ENCODE measurements around the gene TINAG. TPM values are rescaled to one million over a fixed set of nuclear protein-coding genes. Genes with fewer than 3 reads are reported as not detected.

The TINAG gene
- total and polyA plus RNA-seq, 2 donors = 0.11 TPM; not detected in 1

- no peak overlapping the region for H3K27ac ChIP-seq (ENCODE audit: low read depth in 1 of 2, low read length in 1 of 2)
- H3K9me3 ChIP-seq (ENCODE audit: control insufficient read depth in 2 of 2, insufficient read depth in 1 of 2, low read length in 1 of 2) = no peaks in the 10 kb centered on the region
- no peak overlapping the region for H3K4me3 ChIP-seq (ENCODE audit: low read length in 2 of 2)
- no peaks in the 10 kb centered on the region for H3K36me3 ChIP-seq (ENCODE audit: control insufficient read depth in 2 of 2, insufficient read depth in 2 of 2, low read length in 1 of 2)
- no peaks in the 10 kb centered on the region for H3K27me3 ChIP-seq (ENCODE audit: control insufficient read depth in 2 of 2, insufficient read depth in 1 of 2, low read length in 1 of 2)
- no peaks in the 10 kb centered on the region for H3K4me1 ChIP-seq (ENCODE audit: control insufficient read depth in 2 of 2, insufficient read depth in 2 of 2, low read length in 2 of 2)
- DNase-seq (ENCODE audit: low read depth in 6 of 9, low spot score in 9 of 9) = no peak
- 64% methylated on average over 2 of the region's 2 CpGs for WGBS
Measured at GRCh38 chr6:54335871-54336270, 27.6 kb downstream of the TINAG start.

- no peaks in the 10 kb centered on the region for H3K4me1 ChIP-seq (ENCODE audit: control insufficient read depth in 2 of 2, insufficient read depth in 2 of 2, low read length in 2 of 2)
- no peak for DNase-seq (ENCODE audit: low read depth in 6 of 9, low spot score in 9 of 9)
- no peak overlapping the region for H3K4me3 ChIP-seq (ENCODE audit: low read length in 2 of 2)
- over 99% methylated on average over 2 of the region's 2 CpGs for WGBS
- no peaks in the 10 kb centered on the region for H3K9me3 ChIP-seq (ENCODE audit: control insufficient read depth in 2 of 2, insufficient read depth in 1 of 2, low read length in 1 of 2)
- no peaks in the 10 kb centered on the region for H3K27me3 ChIP-seq (ENCODE audit: control insufficient read depth in 2 of 2, insufficient read depth in 1 of 2, low read length in 1 of 2)
- no peak overlapping the region for H3K27ac ChIP-seq (ENCODE audit: low read depth in 1 of 2, low read length in 1 of 2)
- no peaks in the 10 kb centered on the region for H3K36me3 ChIP-seq (ENCODE audit: control insufficient read depth in 2 of 2, insufficient read depth in 2 of 2, low read length in 1 of 2)
Measured at GRCh38 chr6:54353975-54354374, 45.7 kb downstream of the TINAG start.

- Histone ChIP-seq H3K36me3 (ENCODE audit: control insufficient read depth in 2 of 2, insufficient read depth in 2 of 2, low read length in 1 of 2) (no peaks in the 10 kb centered on the region), H3K4me1 (ENCODE audit: control insufficient read depth in 2 of 2, insufficient read depth in 2 of 2, low read length in 2 of 2) (no peaks in the 10 kb centered on the region), H3K9me3 (ENCODE audit: control insufficient read depth in 2 of 2, insufficient read depth in 1 of 2, low read length in 1 of 2) (no peaks in the 10 kb centered on the region), H3K27me3 (ENCODE audit: control insufficient read depth in 2 of 2, insufficient read depth in 1 of 2, low read length in 1 of 2) (no peaks in the 10 kb centered on the region), H3K4me3 (ENCODE audit: low read length in 2 of 2) (no peak overlapping the region), H3K27ac (ENCODE audit: low read depth in 1 of 2, low read length in 1 of 2) (no peak overlapping the region)
- no peak for DNase-seq (ENCODE audit: low read depth in 6 of 9, low spot score in 9 of 9)
- 91% methylated on average over 2 of the region's 2 CpGs for WGBS
Measured at GRCh38 chr6:54354608-54355007, 46.4 kb downstream of the TINAG start.

- no peaks in the 10 kb centered on the region for H3K4me1 ChIP-seq (ENCODE audit: control insufficient read depth in 2 of 2, insufficient read depth in 2 of 2, low read length in 2 of 2)
- no peak overlapping the region for H3K27ac ChIP-seq (ENCODE audit: low read depth in 1 of 2, low read length in 1 of 2)
- WGBS = 75% methylated on average over 1 of the region's 1 CpG
- H3K27me3 ChIP-seq (ENCODE audit: control insufficient read depth in 2 of 2, insufficient read depth in 1 of 2, low read length in 1 of 2) = no peaks in the 10 kb centered on the region
- H3K4me3 ChIP-seq (ENCODE audit: low read length in 2 of 2) = no peak overlapping the region
- H3K9me3 ChIP-seq (ENCODE audit: control insufficient read depth in 2 of 2, insufficient read depth in 1 of 2, low read length in 1 of 2) = no peaks in the 10 kb centered on the region
- DNase-seq (ENCODE audit: low read depth in 6 of 9, low spot score in 9 of 9) = no peak
- H3K36me3 ChIP-seq (ENCODE audit: control insufficient read depth in 2 of 2, insufficient read depth in 2 of 2, low read length in 1 of 2) = no peaks in the 10 kb centered on the region
Measured at GRCh38 chr6:54357141-54357540, 48.9 kb downstream of the TINAG start.

- H3K27ac ChIP-seq (ENCODE audit: low read depth in 1 of 2, low read length in 1 of 2) = no peak overlapping the region
- no peak for DNase-seq (ENCODE audit: low read depth in 6 of 9, low spot score in 9 of 9)
- no peaks in the 10 kb centered on the region for H3K9me3 ChIP-seq (ENCODE audit: control insufficient read depth in 2 of 2, insufficient read depth in 1 of 2, low read length in 1 of 2)
- H3K4me3 ChIP-seq (ENCODE audit: low read length in 2 of 2) = no peak overlapping the region
- 97% methylated on average over 1 of the region's 1 CpG for WGBS
- no peaks in the 10 kb centered on the region for H3K4me1 ChIP-seq (ENCODE audit: control insufficient read depth in 2 of 2, insufficient read depth in 2 of 2, low read length in 2 of 2)
- H3K36me3 ChIP-seq (ENCODE audit: control insufficient read depth in 2 of 2, insufficient read depth in 2 of 2, low read length in 1 of 2) = no peaks in the 10 kb centered on the region
- no peaks in the 10 kb centered on the region for H3K27me3 ChIP-seq (ENCODE audit: control insufficient read depth in 2 of 2, insufficient read depth in 1 of 2, low read length in 1 of 2)
Measured at GRCh38 chr6:54361188-54361587, 52.9 kb downstream of the TINAG start.

GRCh38 chr6:54361734-54362133 lies 53.5 kb downstream of the TINAG start:
- no peaks in the 10 kb centered on the region for H3K9me3 ChIP-seq (ENCODE audit: control insufficient read depth in 2 of 2, insufficient read depth in 1 of 2, low read length in 1 of 2)
- no peak overlapping the region for H3K27ac ChIP-seq (ENCODE audit: low read depth in 1 of 2, low read length in 1 of 2)
- H3K4me1 ChIP-seq (ENCODE audit: control insufficient read depth in 2 of 2, insufficient read depth in 2 of 2, low read length in 2 of 2) = no peaks in the 10 kb centered on the region
- H3K4me3 ChIP-seq (ENCODE audit: low read length in 2 of 2) = no peak overlapping the region
- DNase-seq (ENCODE audit: low read depth in 6 of 9, low spot score in 9 of 9) = no peak
- H3K36me3 ChIP-seq (ENCODE audit: control insufficient read depth in 2 of 2, insufficient read depth in 2 of 2, low read length in 1 of 2) = no peaks in the 10 kb centered on the region
- WGBS = 97% methylated on average over 1 of the region's 1 CpG
- no peaks in the 10 kb centered on the region for H3K27me3 ChIP-seq (ENCODE audit: control insufficient read depth in 2 of 2, insufficient read depth in 1 of 2, low read length in 1 of 2)

- Histone ChIP-seq H3K4me1 (ENCODE audit: control insufficient read depth in 2 of 2, insufficient read depth in 2 of 2, low read length in 2 of 2) (no peaks in the 10 kb centered on the region), H3K4me3 (ENCODE audit: low read length in 2 of 2) (no peak overlapping the region), H3K36me3 (ENCODE audit: control insufficient read depth in 2 of 2, insufficient read depth in 2 of 2, low read length in 1 of 2) (no peaks in the 10 kb centered on the region), H3K9me3 (ENCODE audit: control insufficient read depth in 2 of 2, insufficient read depth in 1 of 2, low read length in 1 of 2) (no peaks in the 10 kb centered on the region), H3K27ac (ENCODE audit: low read depth in 1 of 2, low read length in 1 of 2) (no peak overlapping the region), H3K27me3 (ENCODE audit: control insufficient read depth in 2 of 2, insufficient read depth in 1 of 2, low read length in 1 of 2) (no peaks in the 10 kb centered on the region)
- WGBS = 85% methylated on average over 4 of the region's 4 CpGs
- no peak for DNase-seq (ENCODE audit: low read depth in 6 of 9, low spot score in 9 of 9)
Measured at GRCh38 chr6:54366667-54367327, 58.6 kb downstream of the TINAG start.

GRCh38 chr6:54377776-54378175 lies 69.5 kb downstream of the TINAG start:
- 94% methylated on average over 2 of the region's 2 CpGs for WGBS
- Histone ChIP-seq H3K4me1 (ENCODE audit: control insufficient read depth in 2 of 2, insufficient read depth in 2 of 2, low read length in 2 of 2) (no peaks in the 10 kb centered on the region), H3K36me3 (ENCODE audit: control insufficient read depth in 2 of 2, insufficient read depth in 2 of 2, low read length in 1 of 2) (no peaks in the 10 kb centered on the region), H3K4me3 (ENCODE audit: low read length in 2 of 2) (no peak overlapping the region), H3K27me3 (ENCODE audit: control insufficient read depth in 2 of 2, insufficient read depth in 1 of 2, low read length in 1 of 2) (no peaks in the 10 kb centered on the region), H3K27ac (ENCODE audit: low read depth in 1 of 2, low read length in 1 of 2) (no peak overlapping the region), H3K9me3 (ENCODE audit: control insufficient read depth in 2 of 2, insufficient read depth in 1 of 2, low read length in 1 of 2) (no peaks in the 10 kb centered on the region)
- DNase-seq (ENCODE audit: low read depth in 6 of 9, low spot score in 9 of 9) = no peak

GRCh38 chr6:54386295-54386694 lies 78.1 kb downstream of the TINAG start:
- no peak for DNase-seq (ENCODE audit: low read depth in 6 of 9, low spot score in 9 of 9)
- H3K4me1 ChIP-seq (ENCODE audit: control insufficient read depth in 2 of 2, insufficient read depth in 2 of 2, low read length in 2 of 2) = no peaks in the 10 kb centered on the region
- no peaks in the 10 kb centered on the region for H3K36me3 ChIP-seq (ENCODE audit: control insufficient read depth in 2 of 2, insufficient read depth in 2 of 2, low read length in 1 of 2)
- no peak overlapping the region for H3K4me3 ChIP-seq (ENCODE audit: low read length in 2 of 2)
- H3K27ac ChIP-seq (ENCODE audit: low read depth in 1 of 2, low read length in 1 of 2) = no peak overlapping the region
- H3K9me3 ChIP-seq (ENCODE audit: control insufficient read depth in 2 of 2, insufficient read depth in 1 of 2, low read length in 1 of 2) = no peaks in the 10 kb centered on the region
- no peaks in the 10 kb centered on the region for H3K27me3 ChIP-seq (ENCODE audit: control insufficient read depth in 2 of 2, insufficient read depth in 1 of 2, low read length in 1 of 2)
- WGBS = 95% methylated on average over 5 of the region's 5 CpGs

- Histone ChIP-seq H3K27ac (ENCODE audit: low read depth in 1 of 2, low read length in 1 of 2) (no peak overlapping the region), H3K4me3 (ENCODE audit: low read length in 2 of 2) (no peak overlapping the region), H3K36me3 (ENCODE audit: control insufficient read depth in 2 of 2, insufficient read depth in 2 of 2, low read length in 1 of 2) (no peaks in the 10 kb centered on the region), H3K9me3 (ENCODE audit: control insufficient read depth in 2 of 2, insufficient read depth in 1 of 2, low read length in 1 of 2) (no peaks in the 10 kb centered on the region), H3K27me3 (ENCODE audit: control insufficient read depth in 2 of 2, insufficient read depth in 1 of 2, low read length in 1 of 2) (no peaks in the 10 kb centered on the region), H3K4me1 (ENCODE audit: control insufficient read depth in 2 of 2, insufficient read depth in 2 of 2, low read length in 2 of 2) (no peaks in the 10 kb centered on the region)
- DNase-seq (ENCODE audit: low read depth in 6 of 9, low spot score in 9 of 9) = no peak
Measured at GRCh38 chr6:54390362-54390761, 82.1 kb downstream of the TINAG start.

All from thymus (tissue), 11 donors.